Measurements from ENCODE around the gene MYO9A.

MYO9A gene

DNA sequence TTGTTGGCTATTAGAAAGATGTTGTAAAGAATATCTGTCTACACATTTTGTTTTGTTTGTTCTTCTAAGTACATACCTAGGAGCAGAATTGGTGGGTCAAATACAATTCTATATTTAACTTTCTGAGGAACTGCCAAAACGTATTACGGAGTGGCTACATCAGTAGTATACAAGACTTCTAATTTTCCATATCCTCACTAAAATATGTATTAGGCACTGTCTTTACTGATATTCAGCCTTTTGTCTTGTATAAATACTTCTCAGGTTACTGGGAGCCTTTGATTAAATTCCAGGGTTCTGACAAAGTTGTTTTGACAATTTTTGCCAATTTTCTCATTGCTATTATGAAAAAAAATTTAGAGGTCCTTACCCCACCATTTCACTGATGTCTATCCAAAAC, 160.9 kb downstream of the MYO9A start:
- no peak for DNase-seq (ENCODE audit: low read depth)

DNA sequence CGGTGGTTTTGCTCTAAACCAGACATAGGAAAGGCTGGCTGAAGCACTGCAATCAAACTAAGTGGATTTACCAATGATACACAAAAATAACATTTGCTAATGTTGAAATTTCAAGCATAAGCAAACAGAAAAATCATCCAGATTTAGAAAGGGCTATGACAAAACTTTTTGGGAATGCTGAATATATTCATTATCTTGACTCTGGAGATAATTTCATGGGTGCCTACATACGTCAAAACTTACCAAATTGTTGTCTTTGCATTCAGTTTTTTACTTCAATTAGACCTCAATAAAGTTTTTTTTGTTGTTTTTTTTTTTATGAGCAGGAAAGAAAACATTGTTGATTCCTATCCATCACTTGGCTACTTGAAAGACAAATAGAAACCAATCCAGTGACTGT, 166.8 kb downstream of the MYO9A start:
- DNase-seq (ENCODE audit: low read depth), result no peak

GRCh38 chr15:71945012-71945411, 172.9 kb downstream of the MYO9A start:
- DNase-seq (ENCODE audit: low read depth), result no peak

GRCh38 chr15:71943806-71944205, 174.1 kb downstream of the MYO9A start:
- no peak for DNase-seq (ENCODE audit: low read depth)

DNA sequence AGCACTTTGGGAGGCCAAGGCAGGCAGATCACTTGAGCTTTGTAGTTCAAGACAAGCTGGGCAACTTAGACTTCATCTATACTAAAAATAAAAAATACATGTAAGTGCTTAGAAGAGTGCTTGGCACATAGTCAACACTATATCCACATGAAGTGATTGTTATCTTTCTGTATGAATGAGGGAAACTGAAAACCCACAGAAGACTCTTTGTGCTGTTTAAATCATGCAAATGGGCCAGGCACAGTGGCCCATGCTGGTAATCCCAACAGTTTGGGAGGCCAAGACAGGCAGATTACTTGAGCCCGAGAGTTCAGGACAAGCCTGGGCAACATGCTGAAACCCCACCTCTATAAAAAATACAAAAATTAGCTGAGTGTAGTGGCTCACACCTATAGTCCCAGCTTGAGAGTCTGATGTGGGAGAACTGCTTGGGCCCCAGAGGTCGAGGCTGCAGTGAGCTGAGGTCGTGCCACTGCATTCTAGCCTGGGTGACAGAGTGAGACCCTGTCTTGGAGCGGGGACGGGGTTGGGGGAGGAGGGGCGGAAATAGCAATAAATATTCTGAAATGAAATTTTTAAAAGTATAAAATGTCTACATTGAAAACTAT, 177.9 kb downstream of the MYO9A start:
- no peak for DNase-seq (ENCODE audit: low read depth)

DNA sequence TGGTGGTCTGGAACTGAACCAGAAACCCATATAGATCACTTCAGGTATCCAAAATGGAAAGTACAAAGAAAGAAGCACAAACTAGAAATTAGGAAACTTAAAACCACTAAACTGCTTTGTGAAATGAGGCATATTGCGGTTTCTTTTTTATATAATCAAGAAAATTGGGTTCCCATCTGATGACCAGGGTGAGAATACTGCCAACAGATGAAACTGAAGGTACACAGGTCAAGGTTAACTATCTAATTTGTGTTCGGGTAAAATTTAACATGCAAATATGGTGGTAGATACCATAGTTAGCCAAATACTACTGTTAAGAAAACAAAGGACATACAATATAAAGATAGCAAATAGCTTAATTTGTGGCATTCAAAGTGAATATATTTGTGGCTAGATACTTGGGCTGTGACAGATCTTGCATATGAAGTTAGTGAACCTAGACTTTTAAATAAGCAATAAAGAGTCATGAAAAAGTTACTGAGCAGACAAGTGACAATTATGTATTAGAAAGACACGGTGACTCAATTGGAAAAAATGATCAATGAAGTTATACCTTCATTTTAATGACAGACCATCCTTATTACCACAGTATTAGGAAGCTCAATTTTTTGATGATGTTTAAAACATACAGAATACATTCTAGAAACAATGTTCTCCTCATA, 180.2 kb downstream of the MYO9A start:
- no peak for DNase-seq (ENCODE audit: low read depth)

- no peak for DNase-seq (ENCODE audit: low read depth)
Measured at GRCh38 chr15:71934446-71934845, 183.5 kb downstream of the MYO9A start.

- no peak for DNase-seq (ENCODE audit: low read depth)
Measured at GRCh38 chr15:71932689-71933088, 185.3 kb downstream of the MYO9A start.

DNA sequence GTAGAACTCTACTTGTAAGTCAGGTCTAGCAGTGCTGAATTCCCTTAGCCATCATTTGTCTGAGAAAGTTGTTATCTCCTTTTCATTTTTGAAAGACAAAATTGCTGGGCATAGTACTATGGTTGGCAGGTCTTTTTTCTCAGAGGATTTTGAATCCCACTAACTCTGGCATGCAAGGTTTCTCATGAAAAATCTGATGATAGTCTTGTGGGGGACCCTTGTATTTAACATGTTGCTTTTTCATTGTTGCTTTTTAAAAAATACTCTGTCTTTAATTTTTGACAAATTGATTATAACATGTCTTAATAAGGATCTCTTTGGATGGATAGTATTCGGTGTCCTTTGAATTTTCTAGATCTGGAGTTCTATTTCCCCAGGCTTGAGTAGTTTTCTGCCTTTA, 186.7 kb downstream of the MYO9A start:
- no peak for DNase-seq (ENCODE audit: low read depth)

GRCh38 chr15:71925145-71925544, 192.8 kb downstream of the MYO9A start:
- DNase-seq (ENCODE audit: low read depth), result no peak

DNA sequence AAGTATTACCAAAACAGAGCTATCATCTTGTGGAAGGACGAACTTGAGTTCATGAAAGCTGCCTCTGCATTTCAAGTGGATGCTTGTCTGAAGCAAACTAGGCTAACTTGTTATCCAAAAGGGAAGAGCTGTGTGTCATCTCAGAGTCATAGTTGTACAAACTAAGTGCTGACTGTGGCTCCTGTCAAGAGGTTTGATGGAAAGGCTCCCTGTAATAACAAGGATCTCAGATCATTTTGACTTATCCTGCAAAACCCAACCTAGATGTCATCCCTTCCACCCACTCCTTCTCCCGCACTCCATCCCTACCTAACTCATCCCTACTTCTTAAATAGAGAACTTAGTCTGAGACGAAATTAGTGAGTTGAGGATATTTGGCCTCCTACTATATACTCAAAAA, 196.8 kb downstream of the MYO9A start:
- no peak for DNase-seq (ENCODE audit: low read depth)

GRCh38 chr15:71920573-71920972, 197.4 kb downstream of the MYO9A start:
- DNase-seq (ENCODE audit: low read depth), result no peak

GRCh38 chr15:71916834-71917233, 201.1 kb downstream of the MYO9A start:
- no peak for DNase-seq (ENCODE audit: low read depth)

GRCh38 chr15:71914092-71914491, 203.9 kb downstream of the MYO9A start:
- no peak for DNase-seq (ENCODE audit: low read depth)

GRCh38 chr15:71899674-71900073, 218.3 kb downstream of the MYO9A start:
- no peak for DNase-seq (ENCODE audit: low read depth)

DNA sequence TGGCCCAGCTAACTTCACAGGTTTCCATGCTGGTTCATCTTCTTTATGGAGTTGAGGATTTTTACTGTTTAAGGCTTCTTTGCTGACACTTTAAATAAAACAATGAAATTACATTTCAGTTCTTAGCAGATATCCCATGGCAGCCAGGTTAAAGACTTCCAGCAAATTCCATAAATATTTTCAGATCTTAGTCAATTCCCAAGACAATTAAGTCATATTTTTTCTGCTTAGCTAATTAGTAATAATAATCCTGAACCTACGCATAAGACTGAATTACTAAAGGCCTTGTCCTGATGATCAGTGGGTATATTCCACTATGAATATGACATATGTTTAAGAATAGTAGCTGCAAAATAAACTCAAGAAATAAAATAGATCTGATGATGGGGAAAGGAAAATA, 224.3 kb downstream of the MYO9A start:
- DNase-seq (ENCODE audit: low read depth), result no peak

- DNase-seq (ENCODE audit: low read depth), result no peak
Measured at GRCh38 chr15:71892335-71892734, 225.6 kb downstream of the MYO9A start.

GRCh38 chr15:71891026-71891425, 226.9 kb downstream of the MYO9A start:
- no peak for DNase-seq (ENCODE audit: low read depth)

GRCh38 chr15:71889947-71890346, 228.0 kb downstream of the MYO9A start:
- no peak for DNase-seq (ENCODE audit: low read depth)

DNA sequence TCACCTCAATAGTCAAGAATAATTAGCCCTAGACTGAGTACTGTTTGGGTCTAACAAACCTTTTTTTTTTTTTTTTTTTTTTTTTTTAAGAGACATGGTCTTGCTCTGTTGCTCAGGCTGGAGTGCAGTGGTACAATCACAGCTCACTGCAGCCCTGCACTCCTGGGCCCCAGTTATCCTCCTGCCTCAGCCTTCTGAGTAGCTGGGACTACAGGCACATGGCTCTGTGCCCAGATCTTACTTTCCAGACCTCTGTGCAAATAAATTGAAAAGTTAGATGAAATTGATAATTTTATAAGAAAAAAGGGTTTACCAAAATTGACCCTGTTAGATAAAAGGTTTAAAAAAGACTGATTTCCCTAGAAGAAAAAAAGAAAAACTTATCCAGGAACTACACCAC, 228.6 kb downstream of the MYO9A start:
- DNase-seq (ENCODE audit: low read depth), result no peak

- DNase-seq (ENCODE audit: low read depth), result no peak
Measured at GRCh38 chr15:71888797-71889196, 229.2 kb downstream of the MYO9A start.

GRCh38 chr15:71885390-71885789, 232.6 kb downstream of the MYO9A start:
- no peak for DNase-seq (ENCODE audit: low read depth)

DNA sequence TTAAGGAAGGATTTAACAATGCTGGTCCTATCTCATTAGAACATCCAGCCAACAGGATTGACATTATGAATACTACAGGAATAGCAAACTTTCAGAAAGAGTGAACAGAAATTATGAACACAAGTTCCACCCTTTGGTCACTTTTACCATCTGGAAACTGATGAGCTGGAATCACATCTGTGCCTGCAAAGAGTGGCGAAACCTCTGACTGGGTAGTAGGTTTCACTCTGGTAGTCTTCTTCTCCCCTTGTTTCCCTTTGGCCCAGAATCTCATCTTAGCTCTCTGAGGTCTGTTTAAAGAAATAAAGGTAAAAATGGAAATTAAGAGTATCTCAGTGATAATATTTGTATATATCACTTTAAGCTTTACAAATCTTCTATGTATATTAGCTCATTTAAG, 234.5 kb downstream of the MYO9A start:
- DNase-seq (ENCODE audit: low read depth), result no peak

GRCh38 chr15:71880276-71880675, 237.7 kb downstream of the MYO9A start:
- no peak for DNase-seq (ENCODE audit: low read depth)
